Upper lobe of left lung (tissue), 4 donors: ENCODE results near the gene CDKL1.

ENCODE experiments used
- CTCF ChIP-seq, 6 experiments: fragments of 450-650 bp in 4 of 6; fragments of 200-600 bp in 2 of 6; sonication (generic) in 2 of 6; IDR thresholded peaks; one replicate each; pipeline ENCODE4 v1.5.1; 2016 to 2019; ENCODE audit warnings: antibody characterized with exemption in 6 of 6
- EP300 ChIP-seq, 4 donors: sonication (generic); formaldehyde crosslinking; IDR thresholded peaks; one replicate each; pipeline ENCODE4 v1.5.1; 2017; ENCODE audit warnings: antibody characterized with exemption in 4 of 4, control low read depth in 2 of 4
- POLR2A ChIP-seq, 4 donors: fragments of 450-650 bp; IDR thresholded peaks; one replicate each; pipeline ENCODE4 v1.5.1; 2016 to 2017; ENCODE audit warnings: antibody characterized with exemption in 4 of 4, mild to moderate bottlenecking in 2 of 4
- POLR2AphosphoS5 ChIP-seq, 2 donors: sonication (generic); formaldehyde crosslinking; IDR thresholded peaks; one replicate each; pipeline ENCODE4 v1.5.1; 2017; ENCODE audit warnings: antibody characterized with exemption in 2 of 2

GRCh38 chr14:50335389-50335788 is 61.3 kb downstream of the CDKL1 start:
- TF ChIP-seq POLR2A (IDR thresholded peaks at IDR 0.05): no peak
- no peak for TF ChIP-seq CTCF (IDR thresholded peaks at IDR 0.05)
- no peak for TF ChIP-seq EP300 (IDR thresholded peaks at IDR 0.05)
- peak in 1 of 2 donors; percentile 24 for TF ChIP-seq POLR2AphosphoS5 (IDR thresholded peaks at IDR 0.05)
